Measurements from ENCODE around the gene GRIK5.

GRCh38 chr19:42064432-42064831, 5.6 kb downstream of the GRIK5 start:
- TF ChIP-seq POLR2AphosphoS5 (IDR thresholded peaks at IDR 0.05), result no peak
- TF ChIP-seq, protein P1, sequence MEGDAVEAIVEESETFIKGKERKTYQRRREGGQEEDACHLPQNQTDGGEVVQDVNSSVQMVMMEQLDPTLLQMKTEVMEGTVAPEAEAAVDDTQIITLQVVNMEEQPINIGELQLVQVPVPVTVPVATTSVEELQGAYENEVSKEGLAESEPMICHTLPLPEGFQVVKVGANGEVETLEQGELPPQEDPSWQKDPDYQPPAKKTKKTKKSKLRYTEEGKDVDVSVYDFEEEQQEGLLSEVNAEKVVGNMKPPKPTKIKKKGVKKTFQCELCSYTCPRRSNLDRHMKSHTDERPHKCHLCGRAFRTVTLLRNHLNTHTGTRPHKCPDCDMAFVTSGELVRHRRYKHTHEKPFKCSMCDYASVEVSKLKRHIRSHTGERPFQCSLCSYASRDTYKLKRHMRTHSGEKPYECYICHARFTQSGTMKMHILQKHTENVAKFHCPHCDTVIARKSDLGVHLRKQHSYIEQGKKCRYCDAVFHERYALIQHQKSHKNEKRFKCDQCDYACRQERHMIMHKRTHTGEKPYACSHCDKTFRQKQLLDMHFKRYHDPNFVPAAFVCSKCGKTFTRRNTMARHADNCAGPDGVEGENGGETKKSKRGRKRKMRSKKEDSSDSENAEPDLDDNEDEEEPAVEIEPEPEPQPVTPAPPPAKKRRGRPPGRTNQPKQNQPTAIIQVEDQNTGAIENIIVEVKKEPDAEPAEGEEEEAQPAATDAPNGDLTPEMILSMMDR (IDR thresholded peaks at IDR 0.05), result no peak
- TF ChIP-seq POLR2A (IDR thresholded peaks at IDR 0.05), result no peak
- no peak for TF ChIP-seq EP300 (IDR thresholded peaks at IDR 0.05)

Measured in gastroesophageal sphincter (tissue), 3 donors.